HG03571 (cell line): ENCODE results near the gene CACNA1D.

Source experiments
- ATAC-seq: cut with Tn5 transposase; IDR thresholded peaks from one replicate; pipeline ENCODE4 v1.9.1; 2021; ENCODE audit not compliant: unreplicated experiment

The CACNA1D gene

DNA sequence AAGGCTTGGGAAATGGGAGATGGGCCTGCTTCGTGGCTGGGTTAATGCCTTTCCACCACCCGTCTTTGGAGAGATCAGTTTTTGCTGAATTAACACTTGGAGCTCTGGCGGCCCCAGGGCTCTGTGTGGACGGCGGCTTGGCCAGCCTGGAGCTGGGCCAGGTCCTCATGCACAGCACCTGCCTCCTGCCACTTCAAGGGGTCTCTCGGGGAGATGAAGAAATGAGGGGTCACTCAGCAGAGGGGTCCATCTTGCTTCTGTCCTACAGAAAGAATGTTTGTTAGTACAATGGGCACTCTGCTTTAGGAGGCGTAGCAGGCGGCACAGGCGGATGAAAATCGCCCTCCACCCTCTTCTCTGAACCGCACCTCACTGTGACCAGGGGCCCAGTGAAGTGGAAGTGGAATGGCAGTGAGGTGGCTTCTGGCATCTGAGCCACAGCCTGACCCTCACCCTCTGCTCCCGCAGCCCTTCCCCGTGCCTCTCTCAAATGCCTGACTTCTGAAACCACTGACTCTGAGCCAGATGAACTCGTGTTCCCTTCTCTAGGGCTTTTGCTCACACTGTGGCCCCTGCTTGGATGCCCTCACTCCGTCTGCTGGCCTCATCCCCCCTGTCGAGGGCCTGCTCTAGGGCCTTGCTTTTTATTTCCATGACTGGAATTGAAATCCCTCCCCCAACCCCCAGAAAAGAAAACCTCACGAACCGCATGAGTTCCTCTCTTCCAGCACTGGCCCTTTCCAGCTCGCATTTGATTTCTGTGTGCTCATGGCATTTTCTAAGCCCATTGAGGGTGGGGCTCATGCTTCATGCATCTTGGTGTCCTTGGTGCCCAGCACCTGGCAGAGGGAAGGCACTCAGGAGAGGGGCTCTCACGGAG is 309.6 kb downstream of the CACNA1D start:
- ATAC-seq = no peak

DNA sequence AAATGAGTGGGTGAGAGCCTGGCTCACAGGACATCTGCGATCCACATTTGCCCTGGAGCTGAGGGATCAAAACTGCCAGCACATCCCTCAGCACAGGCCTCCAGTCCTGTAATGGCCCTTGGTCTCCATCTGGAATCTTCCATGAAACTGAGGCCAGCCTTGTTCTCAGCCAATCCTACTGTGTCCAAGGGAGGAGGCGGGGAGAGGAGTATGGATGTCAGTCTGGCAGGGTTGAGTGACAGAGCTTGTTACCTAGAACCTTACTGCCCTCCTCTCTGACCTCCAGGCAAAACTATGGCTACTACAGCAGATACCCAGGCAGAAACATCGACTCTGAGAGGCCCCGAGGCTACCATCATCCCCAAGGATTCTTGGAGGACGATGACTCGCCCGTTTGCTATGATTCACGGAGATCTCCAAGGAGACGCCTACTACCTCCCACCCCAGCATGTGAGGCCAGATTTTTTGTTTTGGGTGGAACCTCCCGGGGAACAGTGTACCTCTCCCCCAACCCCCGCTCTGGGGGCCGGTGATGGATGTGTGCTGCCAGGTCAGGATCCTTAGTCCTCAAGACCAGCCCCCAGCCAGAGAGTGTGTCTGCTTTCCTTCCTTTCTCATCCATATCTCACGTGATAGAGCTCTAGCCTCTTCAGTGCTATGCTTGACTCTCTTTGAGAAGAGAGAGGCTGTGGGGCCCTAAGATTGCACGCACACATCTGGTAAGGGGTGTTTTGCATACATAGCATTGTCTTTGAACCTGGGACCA is 310.5 kb downstream of the CACNA1D start:
- peak; percentile 44 for ATAC-seq

DNA sequence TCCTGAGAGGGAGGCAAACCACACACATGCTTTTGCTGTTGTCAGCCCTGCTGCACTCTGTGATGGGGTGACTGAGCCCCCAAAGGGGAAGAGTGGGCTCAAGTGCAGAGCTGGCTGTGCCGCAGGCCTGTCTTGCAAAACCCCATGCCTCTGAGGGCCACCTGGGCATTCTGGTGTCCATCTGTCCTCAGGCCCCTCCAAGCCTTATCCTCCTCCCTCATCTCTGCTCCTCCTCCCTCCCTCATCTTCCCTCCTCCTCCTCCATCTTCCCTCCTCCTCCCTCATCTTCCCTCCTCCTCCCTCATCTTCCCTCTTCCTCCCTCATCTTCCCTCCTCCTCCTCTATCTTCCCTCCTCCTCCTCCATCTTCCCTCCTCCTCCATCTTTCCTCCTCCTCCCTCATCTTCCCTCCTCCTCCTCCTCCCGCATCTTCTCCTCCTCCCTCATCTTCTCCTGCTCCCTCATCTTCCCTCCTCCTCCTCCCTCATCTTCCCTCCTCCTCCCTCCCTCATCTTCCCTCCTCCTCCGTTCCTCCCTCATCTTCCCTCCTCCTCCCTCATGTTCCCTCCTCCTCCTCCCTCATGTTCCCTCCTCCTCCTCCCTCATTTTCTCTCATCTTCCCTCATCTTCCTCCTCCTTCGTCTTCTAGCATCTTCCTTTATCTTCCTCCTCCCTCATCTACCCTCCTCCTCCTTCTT is 311.2 kb downstream of the CACNA1D start:
- ATAC-seq = no peak

- peak; percentile 63 for ATAC-seq
These were observed 312.0 kb downstream of the CACNA1D start for GRCh38 chr3:53806182-53807116.

DNA sequence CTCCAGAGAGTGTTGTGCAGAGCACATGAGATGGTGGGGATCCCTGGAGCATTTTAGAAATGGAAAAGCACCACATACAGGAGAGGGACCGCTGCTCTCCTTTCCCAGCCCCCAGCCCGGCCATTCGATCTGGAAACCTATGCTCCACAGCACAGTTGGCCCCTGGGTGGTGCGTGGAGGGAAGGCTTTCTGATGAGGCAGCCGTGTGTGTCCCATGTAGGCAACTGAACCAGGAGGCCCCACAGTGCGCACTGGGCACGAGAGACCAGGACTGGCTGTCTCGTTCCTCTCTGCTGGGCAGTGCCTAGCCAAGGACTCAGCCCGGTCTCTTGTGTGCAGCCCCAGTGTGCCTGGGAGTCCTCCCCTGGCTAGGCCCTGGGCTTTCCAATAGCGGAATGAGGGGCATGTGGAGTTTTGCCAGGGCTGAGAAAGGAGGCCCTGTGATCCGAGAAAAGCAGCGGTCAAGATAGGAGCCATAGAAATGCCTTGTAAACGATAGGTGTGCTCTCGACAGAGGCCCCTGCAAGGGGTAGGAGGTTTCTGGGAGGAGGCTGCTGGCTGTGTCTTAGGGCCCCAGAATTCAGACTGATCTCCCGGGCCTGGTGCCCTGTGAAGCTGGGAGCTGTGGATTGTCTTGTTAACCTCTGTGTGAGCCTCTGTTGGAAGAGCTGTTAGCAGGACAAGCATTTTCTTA is 312.9 kb downstream of the CACNA1D start:
- peak; percentile 15 for ATAC-seq

- no peak for ATAC-seq
These were observed 314.1 kb downstream of the CACNA1D start for GRCh38 chr3:53808496-53808895.

GRCh38 chr3:53809267-53809666 is 314.9 kb downstream of the CACNA1D start:
- no peak for ATAC-seq

- no peak for ATAC-seq
These were observed 315.5 kb downstream of the CACNA1D start for GRCh38 chr3:53809764-53810400.

- ATAC-seq = no peak
These were observed 316.9 kb downstream of the CACNA1D start for GRCh38 chr3:53811143-53811927.

GRCh38 chr3:53812434-53812833 is 318.0 kb downstream of the CACNA1D start:
- ATAC-seq = no peak

DNA sequence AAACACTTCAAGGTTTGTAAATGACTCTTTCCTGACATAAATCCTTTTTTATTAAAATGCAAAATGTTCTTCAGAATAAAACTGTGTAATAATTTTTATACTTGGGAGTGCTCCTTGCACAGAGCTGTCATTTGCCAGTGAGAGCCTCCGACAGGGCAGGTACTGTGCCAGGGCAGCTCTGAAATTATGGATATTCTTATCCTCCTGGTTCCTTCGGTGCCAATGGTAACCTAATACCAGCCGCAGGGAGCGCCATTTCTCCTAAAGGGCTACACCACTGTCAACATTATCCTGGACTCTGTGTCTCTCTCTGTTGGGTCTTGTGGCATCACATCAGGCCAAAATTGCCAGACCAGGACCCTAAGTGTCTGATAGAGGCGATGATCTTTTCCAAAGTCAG is 318.8 kb downstream of the CACNA1D start:
- no peak for ATAC-seq

- ATAC-seq = no peak
These were observed 319.5 kb downstream of the CACNA1D start for GRCh38 chr3:53813876-53814275.

DNA sequence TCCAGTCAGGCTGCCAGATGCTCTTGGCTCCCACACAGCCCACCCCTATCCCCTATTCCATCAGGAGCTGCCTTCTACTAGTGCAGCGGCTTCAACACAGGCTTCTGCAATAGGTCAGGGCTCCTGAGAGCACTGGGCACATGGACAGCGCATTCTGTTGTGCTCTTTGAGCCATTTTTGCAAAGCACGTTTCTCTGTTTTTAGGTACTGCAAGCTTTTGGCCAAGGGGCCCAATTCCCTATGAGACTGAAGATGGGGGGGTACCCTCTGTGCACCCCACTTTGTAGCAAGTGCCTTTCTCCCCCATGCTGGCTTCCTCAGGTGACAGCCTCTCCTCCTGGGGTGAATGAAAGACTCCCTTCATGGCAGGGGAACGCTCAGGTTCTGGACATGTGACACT is 320.7 kb downstream of the CACNA1D start:
- ATAC-seq = no peak

DNA sequence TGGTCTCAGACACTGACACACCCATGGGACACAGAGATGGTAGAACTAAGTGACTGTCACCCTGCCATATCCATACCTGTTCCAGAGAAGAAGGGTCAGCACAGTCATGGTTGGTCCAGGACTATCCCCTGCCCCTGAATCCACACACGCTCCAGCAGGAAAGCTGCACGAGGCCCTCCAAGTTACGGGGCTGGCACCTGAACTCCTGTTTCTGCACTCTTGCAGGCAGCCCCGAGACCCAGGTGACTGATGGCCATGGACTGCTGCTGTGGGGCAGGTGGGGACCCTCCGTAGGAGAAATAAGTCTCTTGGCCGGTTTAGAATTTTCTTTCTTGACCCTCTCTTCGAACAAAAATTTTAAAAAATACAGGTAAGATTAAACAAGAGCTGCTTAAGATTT is 321.2 kb downstream of the CACNA1D start:
- ATAC-seq = no peak

DNA sequence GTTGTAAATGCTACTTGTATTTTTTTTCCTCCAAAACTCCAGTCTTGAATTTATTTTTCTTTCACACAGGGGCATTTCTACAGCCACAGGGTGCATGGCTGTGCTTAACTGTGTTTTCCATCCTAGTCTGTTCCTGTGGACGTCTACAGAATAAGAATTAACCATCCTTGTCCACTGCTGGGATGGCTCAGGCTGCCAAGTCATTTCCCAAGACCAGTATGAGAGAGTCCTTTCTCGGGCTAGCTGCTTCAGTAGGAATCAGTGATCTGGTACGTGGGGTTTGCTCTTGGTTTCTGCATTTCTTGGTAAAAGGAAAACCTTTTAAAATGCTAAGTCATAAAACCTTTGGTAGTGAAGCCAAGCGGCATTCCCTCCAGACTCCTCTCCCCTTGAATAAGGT is 322.0 kb downstream of the CACNA1D start:
- no peak for ATAC-seq

GRCh38 chr3:53817211-53817610 is 322.8 kb downstream of the CACNA1D start:
- no peak for ATAC-seq

GRCh38 chr3:53817809-53818208 is 323.4 kb downstream of the CACNA1D start:
- no peak for ATAC-seq
